ENCODE results near the gene CFAP299. TPM values are rescaled to one million over a fixed set of nuclear protein-coding genes. Genes with fewer than 3 reads are reported as not detected.

The CFAP299 gene
- total RNA-seq, 1 donor from 2014 or later, result not detected

DNA sequence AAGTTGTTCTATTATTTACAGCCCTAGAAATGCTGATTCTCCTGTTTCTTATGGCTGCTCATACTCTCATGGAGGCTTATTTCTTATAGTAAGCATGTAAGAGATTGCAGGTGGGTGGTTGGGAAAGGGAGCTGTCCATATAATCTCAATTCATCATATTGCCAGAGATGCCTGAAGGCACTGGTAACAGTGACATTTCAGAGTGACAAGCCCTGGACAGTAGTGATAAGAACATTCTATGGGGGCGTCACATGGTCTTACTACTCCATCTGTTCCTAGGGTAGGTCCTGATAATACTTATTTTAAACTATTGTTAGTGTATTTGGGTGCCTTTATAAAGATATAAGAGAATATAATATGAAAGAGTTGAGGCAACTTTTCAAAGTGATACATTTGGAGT lies 171.5 kb downstream of the CFAP299 start:
- H3K9me3 Mint-ChIP-seq, result no peaks in the 10 kb centered on the region
- TF ChIP-seq, protein P1, sequence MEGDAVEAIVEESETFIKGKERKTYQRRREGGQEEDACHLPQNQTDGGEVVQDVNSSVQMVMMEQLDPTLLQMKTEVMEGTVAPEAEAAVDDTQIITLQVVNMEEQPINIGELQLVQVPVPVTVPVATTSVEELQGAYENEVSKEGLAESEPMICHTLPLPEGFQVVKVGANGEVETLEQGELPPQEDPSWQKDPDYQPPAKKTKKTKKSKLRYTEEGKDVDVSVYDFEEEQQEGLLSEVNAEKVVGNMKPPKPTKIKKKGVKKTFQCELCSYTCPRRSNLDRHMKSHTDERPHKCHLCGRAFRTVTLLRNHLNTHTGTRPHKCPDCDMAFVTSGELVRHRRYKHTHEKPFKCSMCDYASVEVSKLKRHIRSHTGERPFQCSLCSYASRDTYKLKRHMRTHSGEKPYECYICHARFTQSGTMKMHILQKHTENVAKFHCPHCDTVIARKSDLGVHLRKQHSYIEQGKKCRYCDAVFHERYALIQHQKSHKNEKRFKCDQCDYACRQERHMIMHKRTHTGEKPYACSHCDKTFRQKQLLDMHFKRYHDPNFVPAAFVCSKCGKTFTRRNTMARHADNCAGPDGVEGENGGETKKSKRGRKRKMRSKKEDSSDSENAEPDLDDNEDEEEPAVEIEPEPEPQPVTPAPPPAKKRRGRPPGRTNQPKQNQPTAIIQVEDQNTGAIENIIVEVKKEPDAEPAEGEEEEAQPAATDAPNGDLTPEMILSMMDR (conservative IDR thresholded peaks at IDR 0.05), result no peak
- no peaks in the 10 kb centered on the region for H3K36me3 Mint-ChIP-seq (ENCODE audit: low read depth)
- H3K4me1 Mint-ChIP-seq, result no peaks in the 10 kb centered on the region
- no peak for DNase-seq (ENCODE audit: low read depth, low spot score)
- peaks cover 5% of the 10 kb centered on the region for H3K27me3 Mint-ChIP-seq (ENCODE audit: low read depth)
- H3K27ac Mint-ChIP-seq (ENCODE audit: unreplicated experiment), result no peak overlapping the region
- no peak overlapping the region for H3K4me3 Mint-ChIP-seq

DNA sequence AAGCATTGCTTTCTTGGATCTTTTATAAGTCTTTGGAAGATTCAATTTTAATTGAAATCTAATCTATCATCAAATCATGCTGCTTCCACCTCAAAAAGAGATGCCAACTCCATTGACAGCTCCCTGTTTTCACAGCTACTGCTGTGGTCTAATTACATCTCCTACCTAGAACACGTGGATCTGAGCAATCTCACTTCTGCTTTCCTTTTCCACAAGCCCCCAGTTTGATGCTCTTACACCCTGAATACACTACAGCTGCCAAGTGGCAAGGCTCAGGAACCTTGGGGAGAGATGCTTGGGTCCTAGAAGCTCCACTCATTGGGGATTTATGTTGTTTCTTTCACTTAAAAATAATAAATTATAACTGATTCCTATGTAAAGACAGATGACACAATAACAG lies 172.0 kb downstream of the CFAP299 start:
- no peaks in the 10 kb centered on the region for H3K4me1 Mint-ChIP-seq
- DNase-seq (ENCODE audit: low read depth, low spot score), result no peak
- no peak overlapping the region for H3K27ac Mint-ChIP-seq (ENCODE audit: unreplicated experiment)
- H3K9me3 Mint-ChIP-seq, result no peaks in the 10 kb centered on the region
- H3K27me3 Mint-ChIP-seq (ENCODE audit: low read depth), result peaks cover 3% of the 10 kb centered on the region
- no peaks in the 10 kb centered on the region for H3K36me3 Mint-ChIP-seq (ENCODE audit: low read depth)
- no peak overlapping the region for H3K4me3 Mint-ChIP-seq
- TF ChIP-seq, protein P1 (conservative IDR thresholded peaks at IDR 0.05), result no peak

DNA sequence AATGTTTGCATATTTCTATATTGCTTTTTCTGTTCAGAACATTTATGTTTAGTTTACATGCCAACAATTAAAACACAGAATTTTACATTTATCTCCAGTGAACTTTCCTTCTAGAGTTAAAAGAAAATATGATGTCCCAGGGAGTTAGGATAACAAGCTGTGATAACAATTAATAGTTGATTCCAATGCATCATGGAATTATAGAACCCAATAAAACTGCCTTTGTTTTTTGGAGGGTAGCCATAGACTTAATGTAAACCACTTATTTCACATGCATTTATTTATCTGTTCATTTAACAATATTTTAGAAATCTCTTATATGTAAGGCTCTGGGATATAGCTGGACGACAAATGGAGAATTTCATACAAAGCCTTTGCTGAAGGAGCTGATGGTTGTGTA lies 180.0 kb downstream of the CFAP299 start:
- no peak for DNase-seq (ENCODE audit: low read depth, low spot score)
- H3K9me3 Mint-ChIP-seq, result no peaks in the 10 kb centered on the region
- no peak overlapping the region for H3K27ac Mint-ChIP-seq (ENCODE audit: unreplicated experiment)
- H3K4me3 Mint-ChIP-seq, result no peak overlapping the region
- peaks cover 4% of the 10 kb centered on the region for H3K27me3 Mint-ChIP-seq (ENCODE audit: low read depth)
- TF ChIP-seq, protein P1 (conservative IDR thresholded peaks at IDR 0.05), result no peak
- no peaks in the 10 kb centered on the region for H3K4me1 Mint-ChIP-seq
- no peaks in the 10 kb centered on the region for H3K36me3 Mint-ChIP-seq (ENCODE audit: low read depth)

DNA sequence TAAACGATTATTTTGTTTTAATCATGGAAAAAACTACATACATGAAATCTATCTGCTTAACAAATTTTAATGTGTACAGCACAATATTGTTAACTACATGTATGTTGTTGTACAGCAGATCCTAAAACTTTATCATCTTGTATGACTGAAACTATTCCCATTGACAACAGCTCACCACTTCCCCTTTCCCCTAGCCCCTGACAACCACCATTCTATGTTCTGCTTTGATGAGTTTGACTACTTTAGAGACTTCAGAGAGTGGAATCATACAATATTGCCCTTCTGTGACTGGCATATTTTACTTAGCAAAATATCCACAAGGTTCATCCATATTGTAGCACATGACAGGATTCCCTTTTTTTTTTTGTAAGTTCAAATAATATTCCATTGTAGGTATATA lies 185.9 kb downstream of the CFAP299 start:
- no peaks in the 10 kb centered on the region for H3K27me3 Mint-ChIP-seq (ENCODE audit: low read depth)
- H3K27ac Mint-ChIP-seq (ENCODE audit: unreplicated experiment), result no peak overlapping the region

DNA sequence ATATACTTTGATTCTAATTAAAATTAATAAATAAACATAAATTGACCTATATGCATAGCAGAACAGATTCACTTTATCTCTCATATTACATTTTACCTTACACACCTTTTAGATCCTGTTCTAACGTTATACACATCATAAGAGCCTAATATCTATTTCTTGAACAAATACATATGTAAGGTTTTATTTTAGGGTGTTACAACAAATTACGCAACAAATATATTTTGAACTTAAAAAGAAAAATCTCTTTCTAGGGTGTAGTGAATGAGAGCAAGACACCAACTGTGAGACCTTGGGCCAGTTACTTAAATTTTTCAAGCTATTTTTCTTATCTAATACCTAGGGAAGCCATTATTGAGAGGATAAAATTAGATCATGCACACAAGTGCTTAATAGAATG lies 191.2 kb downstream of the CFAP299 start:
- no peaks in the 10 kb centered on the region for H3K27me3 Mint-ChIP-seq (ENCODE audit: low read depth)
- H3K9me3 Mint-ChIP-seq, result peaks cover 4% of the 10 kb centered on the region
- no peak overlapping the region for H3K27ac Mint-ChIP-seq (ENCODE audit: unreplicated experiment)
- TF ChIP-seq, protein P1 (conservative IDR thresholded peaks at IDR 0.05), result no peak
- H3K4me1 Mint-ChIP-seq, result no peaks in the 10 kb centered on the region
- no peak for DNase-seq (ENCODE audit: low read depth, low spot score)
- no peak overlapping the region for H3K4me3 Mint-ChIP-seq
- H3K36me3 Mint-ChIP-seq (ENCODE audit: low read depth), result no peaks in the 10 kb centered on the region

More for the DNA sequence above, 185.9 kb downstream of the CFAP299 start:
- Mint-ChIP-seq H3K9me3 (peaks cover 4% of the 10 kb centered on the region), H3K36me3 (ENCODE audit: low read depth) (no peaks in the 10 kb centered on the region), H3K4me1 (no peaks in the 10 kb centered on the region), H3K4me3 (no peak overlapping the region)
- DNase-seq (ENCODE audit: low read depth, low spot score), result no peak
- TF ChIP-seq, protein P1 (conservative IDR thresholded peaks at IDR 0.05), result no peak

DNA sequence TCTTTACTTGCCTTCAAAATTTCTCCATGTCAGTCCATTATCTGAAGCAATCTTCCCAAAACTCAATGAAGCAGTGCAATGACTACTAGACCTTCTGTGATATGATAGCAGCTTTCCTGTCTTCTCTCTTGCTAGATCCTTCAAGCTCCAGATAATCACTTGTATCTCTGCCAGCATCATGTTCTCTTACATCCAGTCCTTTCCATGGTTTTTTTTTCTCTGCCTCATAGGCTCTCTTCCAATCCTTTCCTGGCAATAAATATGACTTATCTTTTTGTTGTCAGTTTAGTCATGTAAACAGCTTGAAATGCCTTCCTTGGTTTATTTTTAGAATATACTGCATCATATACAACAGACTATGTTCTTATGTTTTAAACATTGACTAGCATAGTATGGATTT lies 193.5 kb downstream of the CFAP299 start:
- Mint-ChIP-seq H3K4me1 (no peaks in the 10 kb centered on the region), H3K27me3 (ENCODE audit: low read depth) (no peaks in the 10 kb centered on the region), H3K27ac (ENCODE audit: unreplicated experiment) (no peak overlapping the region), H3K9me3 (peaks cover 4% of the 10 kb centered on the region), H3K4me3 (no peak overlapping the region), H3K36me3 (ENCODE audit: low read depth) (no peaks in the 10 kb centered on the region)
- TF ChIP-seq, protein P1 (conservative IDR thresholded peaks at IDR 0.05), result no peak
- DNase-seq (ENCODE audit: low read depth, low spot score), result no peak

Data from neural crest cell (in vitro differentiated cells).